Endodermal cell (in vitro differentiated cells): ENCODE measurements around the gene KCNC1. TPM values are rescaled to one million over a fixed set of nuclear protein-coding genes. Genes with fewer than 3 reads are reported as not detected.

Experiments used
- DNase-seq: peaks from one replicate; pipeline ENCODE4 v3.0.0-alpha.2; 2017
- H3K27ac ChIP-seq: 2 replicates; pipeline ENCODE4 v1.5.1; 2013; ENCODE audit warnings: mild to moderate bottlenecking, low read depth, low read length, moderate library complexity
- H3K27me3 ChIP-seq: 2 replicates; pipeline ENCODE4 v1.6.1; 2013; ENCODE audit warnings: mild to moderate bottlenecking, low read length, moderate library complexity; ENCODE audit not compliant: insufficient read depth, control insufficient read depth, poor library complexity, severe bottlenecking
- H3K36me3 ChIP-seq: 2 replicates; pipeline ENCODE4 v1.7.0; 2013; ENCODE audit warnings: mild to moderate bottlenecking, low read length, moderate library complexity; ENCODE audit not compliant: control insufficient read depth, insufficient read depth
- H3K4me1 ChIP-seq: one replicate; pipeline ENCODE4 v1.7.0; 2013; ENCODE audit warnings: low read length; ENCODE audit not compliant: control insufficient read depth, insufficient read depth
- H3K4me3 ChIP-seq: 2 replicates; pipeline ENCODE4 v1.5.1; 2013; ENCODE audit warnings: mild to moderate bottlenecking, low read length, moderate library complexity
- H3K9ac ChIP-seq: 2 replicates; pipeline ENCODE4 v1.6.1; 2013; ENCODE audit warnings: mild to moderate bottlenecking, low read length, moderate library complexity; ENCODE audit not compliant: poor library complexity, severe bottlenecking; ENCODE audit errors: extremely low read depth
- H3K9me3 ChIP-seq: 2 replicates; pipeline ENCODE4 v1.6.1; 2013; ENCODE audit warnings: mild to moderate bottlenecking, low read length, moderate library complexity; ENCODE audit not compliant: control insufficient read depth
- H3K27ac Mint-ChIP-seq: 2 replicates; pipeline ENCODE4 v1.8.0; 2020; ENCODE audit warnings: mixed read lengths
- H3K27me3 Mint-ChIP-seq: 2 replicates; pipeline ENCODE4 v1.8.0; 2021; ENCODE audit warnings: mild to moderate bottlenecking, mixed read lengths; ENCODE audit not compliant: insufficient read depth
- H3K36me3 Mint-ChIP-seq: 2 replicates; pipeline ENCODE4 v1.8.0; 2020; ENCODE audit warnings: low read depth, mixed read lengths
- H3K4me1 Mint-ChIP-seq: 2 replicates; pipeline ENCODE4 v1.8.0; 2020; ENCODE audit warnings: mixed read lengths
- H3K4me3 Mint-ChIP-seq: 2 replicates; pipeline ENCODE4 v1.8.0; 2020; ENCODE audit warnings: mild to moderate bottlenecking, moderate library complexity, mixed read lengths
- H3K9me3 Mint-ChIP-seq: 2 replicates; pipeline ENCODE4 v1.8.0; 2020; ENCODE audit warnings: mild to moderate bottlenecking, mixed read lengths
- CTCF ChIP-seq: fragments of 200-600 bp; sonication (generic); conservative IDR thresholded peaks from 2 replicates; pipeline ENCODE4 v1.5.0; 2021; ENCODE audit warnings: antibody characterized with exemption, mild to moderate bottlenecking
- WGBS, 2 experiments: methylation state at CpG; one replicate each; pipeline versions ENCODE4 v1.1.5 to v1.1.7; 2013; ENCODE audit warnings: missing lambda C conversion rate in 2 of 2, mixed read lengths in 1 of 2; ENCODE audit not compliant: insufficient coverage in 1 of 2, insufficient read length in 1 of 2; 5-methylcytosine and 5-hydroxymethylcytosine counted together
- total RNA-seq, 2 donors: library from RNA; stranded (reverse); fragmentation: NEBNext Ultra II Directional in 1 of 2; extraction: Animal tissue kit (Norgen Biotek cat#: 25700) in 1 of 2; gene quantifications; 2 replicates in 1 of 2; 3 replicates in 1 of 2; pipeline ENCODE4 v1.2.1, GENCODE V29; 2021

The KCNC1 gene
- total RNA-seq, 2 donors from 2014 or later, result not detected

- Mint-ChIP-seq H3K27ac (no peak overlapping the region), H3K27me3 (peaks cover 27% of the 10 kb centered on the region), H3K9me3 (no peaks in the 10 kb centered on the region), H3K4me3 (no peak overlapping the region), H3K36me3 (no peaks in the 10 kb centered on the region), H3K4me1 (no peaks in the 10 kb centered on the region)
- H3K9me3 ChIP-seq, result no peaks in the 10 kb centered on the region
- no peak overlapping the region for H3K27ac ChIP-seq
- peaks cover 6% of the 10 kb centered on the region for H3K4me1 ChIP-seq
- H3K27me3 ChIP-seq, result peaks cover 6% of the 10 kb centered on the region
- no peak for TF ChIP-seq CTCF
- H3K36me3 ChIP-seq, result no peaks in the 10 kb centered on the region
- H3K4me3 ChIP-seq, result no peak overlapping the region
- WGBS, 2 experiments, result 88 to 91% methylated on average over 11 to 13 of the region's 13 CpGs
- no peak overlapping the region for H3K9ac ChIP-seq
- DNase-seq, result no peak
Measured at GRCh38 chr11:17743026-17743807, 8.6 kb downstream of the KCNC1 start.

GRCh38 chr11:17743808-17744119 lies 9.2 kb downstream of the KCNC1 start:
- DNase-seq, result no peak
- no peak overlapping the region for H3K9ac ChIP-seq
- 75 to 80% methylated on average over 2 to 5 of the region's 5 CpGs for WGBS, 2 experiments

GRCh38 chr11:17744151-17744940 lies 9.8 kb downstream of the KCNC1 start:
- no peak overlapping the region for H3K4me3 Mint-ChIP-seq
- WGBS, 2 experiments, result 76 to 82% methylated on average over 7 to 10 of the region's 10 CpGs
- no peaks in the 10 kb centered on the region for H3K36me3 Mint-ChIP-seq
- Histone ChIP-seq H3K4me3 (no peak overlapping the region), H3K9me3 (no peaks in the 10 kb centered on the region), H3K36me3 (no peaks in the 10 kb centered on the region), H3K27ac (no peak overlapping the region), H3K4me1 (no peaks in the 10 kb centered on the region), H3K9ac (no peak overlapping the region), H3K27me3 (no peaks in the 10 kb centered on the region)
- no peaks in the 10 kb centered on the region for H3K4me1 Mint-ChIP-seq
- no peak overlapping the region for H3K27ac Mint-ChIP-seq
- no peak for DNase-seq
- H3K9me3 Mint-ChIP-seq, result no peaks in the 10 kb centered on the region
- peaks cover 21% of the 10 kb centered on the region for H3K27me3 Mint-ChIP-seq
- no peak for TF ChIP-seq CTCF

More at GRCh38 chr11:17743808-17744119, 9.2 kb downstream of the KCNC1 start:
- Histone ChIP-seq H3K4me1 (peaks cover under 1% of the 10 kb centered on the region), H3K36me3 (no peaks in the 10 kb centered on the region), H3K27me3 (peaks cover under 1% of the 10 kb centered on the region), H3K9me3 (no peaks in the 10 kb centered on the region), H3K4me3 (no peak overlapping the region), H3K27ac (no peak overlapping the region)
- Mint-ChIP-seq H3K36me3 (no peaks in the 10 kb centered on the region), H3K4me3 (no peak overlapping the region), H3K9me3 (no peaks in the 10 kb centered on the region), H3K4me1 (no peaks in the 10 kb centered on the region), H3K27me3 (peaks cover 21% of the 10 kb centered on the region), H3K27ac (no peak overlapping the region)
- no peak for TF ChIP-seq CTCF
